K562 (cell line): ENCODE results near the gene THEMIS. TPM values are rescaled to one million over a fixed set of nuclear protein-coding genes. Genes with fewer than 3 reads are reported as not detected.

Source experiments
- ATAC-seq: fragments of 200-7000 bp; cut with Tn5 transposase; 3 replicates; pipeline ENCODE4 v1.9.1; 2020; ENCODE audit warnings: moderate library complexity
- BruUV-seq: library from RNA; stranded (reverse); fragments of 400-500 nt; replicated peaks from 2 replicates; lab custom pipeline; 2021; lab: Mats Ljungman, UMichigan
- CTCF ChIA-PET: fragments of 300-600 bp; formaldehyde crosslinking; extraction: SDS; loops from one replicate; lab custom pipeline; 2021; ENCODE audit warnings: low intra/inter-chr PET ratio; lab: Yijun Ruan, JAX
- POLR2A ChIA-PET: fragments of 300-600, 350-650 bp; sonication (Branson Sonifier 250); formaldehyde crosslinking; extraction: SDS; loops from one replicate; lab custom pipeline; 2021; ENCODE audit warnings: antibody characterized with exemption, inconsistent platforms; lab: Yijun Ruan, JAX
- DNase-seq, 4 experiments: peaks; one replicate each; pipeline versions ENCODE4 v3.0.0 to v3.0.0-alpha.2; 2011 to 2018; ENCODE audit warnings: low spot score in 3 of 4, mixed read lengths in 3 of 4; ENCODE audit errors: extremely low read depth in 1 of 4
- FAIRE-seq: peaks from 2 replicates; lab custom pipeline; 2011; peaks lifted over from hg19 to GRCh38; lab: Jason Lieb, UNC
- H2AFZ ChIP-seq: 2 replicates; pipeline ENCODE4 v1.6.0; 2011; ENCODE audit warnings: low read depth, low read length, control low read depth, inconsistent platforms
- H3K27ac ChIP-seq: fragments of 200-600 bp; 3 replicates; pipeline ENCODE4 v1.8.0; 2011; ENCODE audit warnings: low read depth, mild to moderate bottlenecking, control low read depth, inconsistent platforms, low read length, moderate library complexity, mixed read lengths; ENCODE audit errors: extremely low read depth
- H3K27me3 ChIP-seq, 2 experiments: fragments of 300-600 bp in 1 of 2; 2 replicates in 1 of 2; 3 replicates in 1 of 2; pipeline versions ENCODE4 v1.6.0 to v1.8.0; 2011; ENCODE audit warnings: inconsistent platforms in 2 of 2, low read length in 2 of 2, mild to moderate bottlenecking in 1 of 2, mixed read lengths in 1 of 2, moderate library complexity in 1 of 2; ENCODE audit not compliant: control insufficient read depth in 2 of 2, insufficient read depth in 2 of 2
- H3K36me3 ChIP-seq: fragments of 300-600 bp; 3 replicates; pipeline ENCODE4 v1.8.0; 2011; ENCODE audit warnings: mild to moderate bottlenecking, low read length, inconsistent platforms; ENCODE audit not compliant: control insufficient read depth, insufficient read depth
- H3K4me1 ChIP-seq, 2 experiments: fragments of 200-600 bp in 1 of 2; replicated peaks in 1 of 2; 2 replicates in 1 of 2; 3 replicates in 1 of 2; pipeline versions ENCODE4 v1.5.1 to v1.8.0; 2011; ENCODE audit warnings: inconsistent platforms in 2 of 2, low read length in 2 of 2, mild to moderate bottlenecking in 1 of 2, mixed read lengths in 1 of 2, moderate library complexity in 1 of 2; ENCODE audit not compliant: control insufficient read depth in 2 of 2, insufficient read depth in 2 of 2
- H3K4me2 ChIP-seq: 2 replicates; pipeline ENCODE4 v1.6.1; 2011; ENCODE audit warnings: low read length, control low read depth, inconsistent platforms, mixed read lengths; ENCODE audit not compliant: insufficient read depth
- H3K4me3 ChIP-seq: fragments of 200-600 bp; sonication (generic), shearing (Covaris generic); 2 replicates; pipeline ENCODE4 v1.5.1; 2016; ENCODE audit warnings: control low read depth, inconsistent platforms
- H3K79me2 ChIP-seq: fragments of 200-600 bp; 3 replicates; pipeline ENCODE4 v1.8.0; 2011; ENCODE audit warnings: low read length, inconsistent platforms; ENCODE audit not compliant: control insufficient read depth, insufficient read depth
- H3K9ac ChIP-seq, 2 experiments: 2 replicates each; pipeline versions ENCODE4 v1.6.0 to v1.6.1; 2011; ENCODE audit warnings: low read depth in 2 of 2, low read length in 2 of 2, control low read depth in 1 of 2, inconsistent platforms in 1 of 2, mild to moderate bottlenecking in 1 of 2, mixed read lengths in 1 of 2; ENCODE audit not compliant: insufficient read depth in 1 of 2
- H3K9me1 ChIP-seq: one replicate; pipeline ENCODE4 v1.6.0; 2011; ENCODE audit warnings: inconsistent platforms, mild to moderate bottlenecking, low read length, moderate library complexity; ENCODE audit not compliant: control insufficient read depth, insufficient read depth
- H3K9me3 ChIP-seq: replicated peaks from 2 replicates; pipeline ENCODE4 v1.5.1; 2011; ENCODE audit warnings: low read depth, low read length, inconsistent platforms; ENCODE audit not compliant: control insufficient read depth, insufficient read depth
- H4K20me1 ChIP-seq: replicated peaks from 2 replicates; pipeline ENCODE4 v1.6.1; 2011; ENCODE audit warnings: low read length, inconsistent platforms, mixed read lengths; ENCODE audit not compliant: control insufficient read depth, insufficient read depth
- CREM ChIP-seq: IDR thresholded peaks from 2 replicates; pipeline ENCODE4 v1.6.1; 2014; ENCODE audit warnings: antibody characterized with exemption, low read depth
- DMBX1 ChIP-seq: fragments of 250-450 bp; sonication (Bioruptor Pico); IDR thresholded peaks from 2 replicates; pipeline ENCODE4 v1.8.0; 2022; ENCODE audit warnings: inconsistent platforms, mild to moderate bottlenecking, moderate library complexity, borderline replicate concordance
- GTF2E2 ChIP-seq: fragments of 200-800 bp; sonication (Bioruptor generic); IDR thresholded peaks from 2 replicates; pipeline ENCODE4 v1.6.1; 2016; ENCODE audit warnings: missing genetic modification characterization, missing compliant biosample characterization
- JUND ChIP-seq, 2 experiments: IDR thresholded peaks; 2 replicates in 1 of 2; 3 replicates in 1 of 2; pipeline ENCODE4 v1.6.1; 2011; ENCODE audit warnings: borderline replicate concordance in 2 of 2, low read depth in 2 of 2, low read length in 2 of 2, improper control_type of control experiment in 1 of 2, missing biosample characterization in 1 of 2, missing genetic modification characterization in 1 of 2, missing genetic modification reagents in 1 of 2
- RBM39 ChIP-seq: fragments of 200-400 bp; formaldehyde crosslinking; optimal IDR thresholded peaks from 2 replicates; pipeline ENCODE3; 2018; ENCODE audit warnings: low read depth, low read length
- SAFB2 ChIP-seq: fragments of 200-400 bp; formaldehyde crosslinking; IDR thresholded peaks from 2 replicates; pipeline ENCODE4 v1.6.1; 2018; ENCODE audit warnings: borderline replicate concordance, low read length, low read depth, moderate library complexity; ENCODE audit not compliant: severe bottlenecking
- TCF7L2 ChIP-seq: fragments of 150-350 bp; IDR thresholded peaks from 2 replicates; pipeline ENCODE4 v1.6.1; 2016; ENCODE audit warnings: low read depth, mild to moderate bottlenecking, low read length, moderate library complexity
- ZNF253 ChIP-seq: fragments of 250-450 bp; sonication (Bioruptor Pico); conservative IDR thresholded peaks from 2 replicates; pipeline ENCODE4 v1.6.1; 2021; ENCODE audit warnings: mild to moderate bottlenecking
- ZNF717 ChIP-seq: fragments of 250-450 bp; sonication (Bioruptor Pico); IDR thresholded peaks from 2 replicates; pipeline ENCODE4 v1.5.0; 2021
- ZNF764 ChIP-seq: fragments of 250-450 bp; sonication (Bioruptor Pico); IDR thresholded peaks from 2 replicates; pipeline ENCODE4 v1.4.0; 2020; ENCODE audit warnings: low read depth, mild to moderate bottlenecking, moderate library complexity
- WGBS: fragments of 100-300 bp; shearing (Covaris generic); methylation state at CpG from one replicate; pipeline ENCODE4 v1.1.6; 2016; ENCODE audit warnings: low coverage, mixed read lengths; ENCODE audit not compliant: insufficient coverage; ENCODE audit errors: missing lambda C conversion rate; 5-methylcytosine and 5-hydroxymethylcytosine counted together
- in situ Hi-C: fragments of 300-500 bp; cut with MboI; formaldehyde crosslinking; loops from 4 replicates; pipeline ENCODE4 v1.15.0; 2018; ENCODE audit warnings: inconsistent platforms, mixed read lengths
- intact Hi-C: fragments of 100-400 bp; cut with micrococcal nuclease; formaldehyde crosslinking; loops from 2 replicates; pipeline ENCODE4 v1.14.2; 2022
- polyA plus RNA-seq, 8 experiments: library from polyadenylated mRNA; depleted of rRNA in 4 of 8; stranded (reverse) in 5 of 8; unstranded in 3 of 8; fragments of >200 nt; fragmentation: Nextera tagmentation in 2 of 8; fragmentation: Illumina TruSeq in 1 of 8; extraction: Ambion mirVana in 2 of 8; extraction: Trizol in 1 of 8; gene quantifications; 2 replicates each; pipeline versions ENCODE4 v1.2.1 to v1.2.3, GENCODE V29; 2011 to 2014; ENCODE audit warnings: inconsistent platforms in 1 of 8, missing spikeins in 1 of 8
- total RNA-seq, 7 experiments: library from RNA; depleted of rRNA in 6 of 7; stranded (reverse); fragments of >200 nt in 6 of 7; fragmentation: Illumina TruSeq in 2 of 7; extraction: Trizol in 2 of 7; gene quantifications; 2 replicates each; pipeline versions ENCODE4 v1.2.1 to v1.2.3, GENCODE V29; 2011 to 2021; ENCODE audit warnings: low replicate concordance in 1 of 7
- TF ChIP-seq, protein P1 (sequence below): fragments of 450-650 bp; IDR thresholded peaks from 2 replicates; pipeline ENCODE4 v1.7.1; 2018; ENCODE audit warnings: mild to moderate bottlenecking, low read depth; ENCODE audit not compliant: partially characterized antibody
- TF ChIP-seq, protein P2 (sequence below): sonication (generic); formaldehyde crosslinking; IDR thresholded peaks from 2 replicates; pipeline ENCODE4 v1.8.0; 2022; ENCODE audit warnings: mild to moderate bottlenecking, missing genetic modification reagents
- TF ChIP-seq, protein P3 (sequence below): fragments of 450-650 bp; IDR thresholded peaks from 2 replicates; pipeline ENCODE4 v1.6.1; 2017; ENCODE audit warnings: mild to moderate bottlenecking, moderate library complexity
- TF ChIP-seq, protein P4 (sequence below): fragments of 450-650 bp; formaldehyde crosslinking; IDR thresholded peaks from 2 replicates; pipeline ENCODE4 v1.4.0; 2020; ENCODE audit warnings: mild to moderate bottlenecking
- TF ChIP-seq, protein P5 (sequence below): IDR thresholded peaks from 3 replicates; pipeline ENCODE4 v1.6.1; 2011; ENCODE audit warnings: borderline replicate concordance, mild to moderate bottlenecking; ENCODE audit not compliant: insufficient read length, insufficient read depth

THEMIS gene
- total and polyA plus RNA-seq, 9 of the 15 experiments (the other 6 are each of a cell fraction or from before 2014, with no cell fraction given) = 0.09 TPM; not detected in 8

DNA sequence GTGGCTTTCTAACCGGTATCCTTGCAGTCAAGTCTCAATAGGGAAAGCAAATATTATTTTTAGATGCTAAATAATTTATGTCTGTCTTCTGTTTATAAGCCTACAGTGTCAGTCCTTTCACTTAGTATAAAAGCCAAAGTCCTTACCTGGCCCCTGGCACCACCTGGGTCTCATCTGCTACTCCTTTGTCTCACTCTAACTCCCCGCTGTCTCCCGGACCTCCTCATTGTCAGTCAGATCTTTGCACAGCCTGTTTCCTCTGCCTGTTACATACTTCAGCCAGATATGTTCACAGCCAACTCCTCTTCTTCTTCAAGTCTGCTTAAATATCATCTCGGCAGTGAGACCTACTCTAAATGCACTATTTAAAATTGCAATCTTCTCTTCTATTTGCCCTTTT is 84.2 kb downstream of the THEMIS start (continued):
- TF ChIP-seq, protein P1, sequence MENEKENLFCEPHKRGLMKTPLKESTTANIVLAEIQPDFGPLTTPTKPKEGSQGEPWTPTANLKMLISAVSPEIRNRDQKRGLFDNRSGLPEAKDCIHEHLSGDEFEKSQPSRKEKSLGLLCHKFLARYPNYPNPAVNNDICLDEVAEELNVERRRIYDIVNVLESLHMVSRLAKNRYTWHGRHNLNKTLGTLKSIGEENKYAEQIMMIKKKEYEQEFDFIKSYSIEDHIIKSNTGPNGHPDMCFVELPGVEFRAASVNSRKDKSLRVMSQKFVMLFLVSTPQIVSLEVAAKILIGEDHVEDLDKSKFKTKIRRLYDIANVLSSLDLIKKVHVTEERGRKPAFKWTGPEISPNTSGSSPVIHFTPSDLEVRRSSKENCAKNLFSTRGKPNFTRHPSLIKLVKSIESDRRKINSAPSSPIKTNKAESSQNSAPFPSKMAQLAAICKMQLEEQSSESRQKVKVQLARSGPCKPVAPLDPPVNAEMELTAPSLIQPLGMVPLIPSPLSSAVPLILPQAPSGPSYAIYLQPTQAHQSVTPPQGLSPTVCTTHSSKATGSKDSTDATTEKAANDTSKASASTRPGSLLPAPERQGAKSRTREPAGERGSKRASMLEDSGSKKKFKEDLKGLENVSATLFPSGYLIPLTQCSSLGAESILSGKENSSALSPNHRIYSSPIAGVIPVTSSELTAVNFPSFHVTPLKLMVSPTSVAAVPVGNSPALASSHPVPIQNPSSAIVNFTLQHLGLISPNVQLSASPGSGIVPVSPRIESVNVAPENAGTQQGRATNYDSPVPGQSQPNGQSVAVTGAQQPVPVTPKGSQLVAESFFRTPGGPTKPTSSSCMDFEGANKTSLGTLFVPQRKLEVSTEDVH = no peak
- TF ChIP-seq DMBX1 (CRISPR knock-in tag) (no peak), GTF2E2 (tag) (no peak)
- TF ChIP-seq, protein P2, sequence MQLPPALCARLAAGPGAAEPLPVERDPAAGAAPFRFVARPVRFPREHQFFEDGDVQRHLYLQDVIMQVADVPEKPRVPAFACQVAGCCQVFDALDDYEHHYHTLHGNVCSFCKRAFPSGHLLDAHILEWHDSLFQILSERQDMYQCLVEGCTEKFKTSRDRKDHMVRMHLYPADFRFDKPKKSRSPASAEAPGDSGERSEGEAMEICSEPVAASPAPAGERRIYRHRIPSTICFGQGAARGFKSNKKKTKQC = no peak

DNA sequence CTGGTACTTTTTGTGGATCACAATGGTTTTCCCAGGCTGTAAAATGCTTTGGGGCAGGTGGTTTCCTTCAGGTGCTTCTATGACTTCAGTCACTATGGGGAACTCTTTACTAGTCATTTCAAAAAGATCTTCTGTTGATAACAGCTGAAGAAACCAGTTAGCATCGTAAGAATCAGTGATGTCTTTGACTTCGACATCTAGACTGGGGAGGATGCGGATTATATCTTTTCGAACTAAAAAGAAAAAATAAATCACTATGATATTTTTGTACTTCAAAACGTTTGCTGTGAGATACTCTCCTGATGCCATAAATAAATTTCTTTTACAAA is 87.2 kb downstream of the THEMIS start:
- Histone ChIP-seq H3K36me3 (no peaks in the 10 kb centered on the region), H3K27me3 (no peaks in the 10 kb centered on the region), H3K79me2 (no peaks in the 10 kb centered on the region), H3K4me3 (no peak overlapping the region), H3K4me1 (no peaks in the 10 kb centered on the region), H4K20me1 (no peaks in the 10 kb centered on the region), H3K27ac (no peak overlapping the region), H3K9ac (no peak overlapping the region), H3K4me2 (no peak overlapping the region), H3K9me1 (no peaks in the 10 kb centered on the region), H2AFZ (no peak overlapping the region), H3K9me3 (no peaks in the 10 kb centered on the region)
- in situ Hi-C loops = no loop called here
- FAIRE-seq = no peak
- DNase-seq = no peak
- POLR2A ChIA-PET = no interaction called here
- intact Hi-C loops = no loop called here
- ATAC-seq = no peak
- WGBS = 0% methylated on average over 5 of the region's 5 CpGs
- CTCF ChIA-PET = no interaction called here
- BruUV-seq = no TSS peak
- TF ChIP-seq ZNF717 (CRISPR knock-in tag) = no peak
- TF ChIP-seq, protein P3, sequence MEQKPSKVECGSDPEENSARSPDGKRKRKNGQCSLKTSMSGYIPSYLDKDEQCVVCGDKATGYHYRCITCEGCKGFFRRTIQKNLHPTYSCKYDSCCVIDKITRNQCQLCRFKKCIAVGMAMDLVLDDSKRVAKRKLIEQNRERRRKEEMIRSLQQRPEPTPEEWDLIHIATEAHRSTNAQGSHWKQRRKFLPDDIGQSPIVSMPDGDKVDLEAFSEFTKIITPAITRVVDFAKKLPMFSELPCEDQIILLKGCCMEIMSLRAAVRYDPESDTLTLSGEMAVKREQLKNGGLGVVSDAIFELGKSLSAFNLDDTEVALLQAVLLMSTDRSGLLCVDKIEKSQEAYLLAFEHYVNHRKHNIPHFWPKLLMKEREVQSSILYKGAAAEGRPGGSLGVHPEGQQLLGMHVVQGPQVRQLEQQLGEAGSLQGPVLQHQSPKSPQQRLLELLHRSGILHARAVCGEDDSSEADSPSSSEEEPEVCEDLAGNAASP = no peak
- no peak for TF ChIP-seq JUND (IDR thresholded peaks at IDR 0.05; ENCODE audit: borderline replicate concordance, low read depth, low read length)
- TF ChIP-seq JUND (tag; IDR thresholded peaks at IDR 0.05; ENCODE audit: borderline replicate concordance, low read depth, low read length) = no peak
- TF ChIP-seq, protein P4, sequence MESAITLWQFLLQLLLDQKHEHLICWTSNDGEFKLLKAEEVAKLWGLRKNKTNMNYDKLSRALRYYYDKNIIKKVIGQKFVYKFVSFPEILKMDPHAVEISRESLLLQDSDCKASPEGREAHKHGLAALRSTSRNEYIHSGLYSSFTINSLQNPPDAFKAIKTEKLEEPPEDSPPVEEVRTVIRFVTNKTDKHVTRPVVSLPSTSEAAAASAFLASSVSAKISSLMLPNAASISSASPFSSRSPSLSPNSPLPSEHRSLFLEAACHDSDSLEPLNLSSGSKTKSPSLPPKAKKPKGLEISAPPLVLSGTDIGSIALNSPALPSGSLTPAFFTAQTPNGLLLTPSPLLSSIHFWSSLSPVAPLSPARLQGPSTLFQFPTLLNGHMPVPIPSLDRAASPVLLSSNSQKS (CRISPR knock-in tag) = no peak
- no peak for TF ChIP-seq TCF7L2
- no peak for TF ChIP-seq RBM39
- TF ChIP-seq ZNF253 (CRISPR knock-in tag) = no peak
- no peak for TF ChIP-seq SAFB2
- TF ChIP-seq, protein P5, sequence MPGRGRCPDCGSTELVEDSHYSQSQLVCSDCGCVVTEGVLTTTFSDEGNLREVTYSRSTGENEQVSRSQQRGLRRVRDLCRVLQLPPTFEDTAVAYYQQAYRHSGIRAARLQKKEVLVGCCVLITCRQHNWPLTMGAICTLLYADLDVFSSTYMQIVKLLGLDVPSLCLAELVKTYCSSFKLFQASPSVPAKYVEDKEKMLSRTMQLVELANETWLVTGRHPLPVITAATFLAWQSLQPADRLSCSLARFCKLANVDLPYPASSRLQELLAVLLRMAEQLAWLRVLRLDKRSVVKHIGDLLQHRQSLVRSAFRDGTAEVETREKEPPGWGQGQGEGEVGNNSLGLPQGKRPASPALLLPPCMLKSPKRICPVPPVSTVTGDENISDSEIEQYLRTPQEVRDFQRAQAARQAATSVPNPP = no peak
- no peak for TF ChIP-seq CREM
- TF ChIP-seq ZNF764 (CRISPR knock-in tag) = no peak
